Mesenchymal stem cell (in vitro differentiated cells and primary cell): ENCODE data around the gene RDH11. TPM values are rescaled to one million over a fixed set of nuclear protein-coding genes. Genes with fewer than 3 reads are reported as not detected.

Experiments used
- DNase-seq: peaks from one replicate; pipeline ENCODE4 v3.0.0-alpha.2; 2013
- H2AFZ ChIP-seq: one replicate; pipeline ENCODE4 v1.6.1; 2013; ENCODE audit warnings: low read depth, mild to moderate bottlenecking, control low read depth, inconsistent platforms, low read length, moderate library complexity
- H2AK5ac ChIP-seq: 2 replicates; pipeline ENCODE4 v1.6.1; 2013; ENCODE audit warnings: low read length, moderate library complexity, mild to moderate bottlenecking, inconsistent platforms; ENCODE audit not compliant: severe bottlenecking
- H2BK120ac ChIP-seq: one replicate; pipeline ENCODE4 v1.6.1; 2013; ENCODE audit warnings: low read depth, mild to moderate bottlenecking, inconsistent platforms, low read length, moderate library complexity
- H2BK12ac ChIP-seq, 2 experiments: one replicate each; pipeline ENCODE4 v1.6.1; 2013; ENCODE audit warnings: inconsistent platforms in 2 of 2, low read length in 2 of 2, mild to moderate bottlenecking in 2 of 2, moderate library complexity in 2 of 2, control low read depth in 1 of 2
- H2BK15ac ChIP-seq: one replicate; pipeline ENCODE4 v1.6.1; 2013; ENCODE audit warnings: mild to moderate bottlenecking, low read depth, inconsistent platforms; ENCODE audit not compliant: poor library complexity, severe bottlenecking
- H2BK5ac ChIP-seq: 2 replicates; pipeline ENCODE4 v1.6.1; 2013; ENCODE audit warnings: low read depth, mild to moderate bottlenecking, low read length, control low read depth, inconsistent platforms; ENCODE audit not compliant: poor library complexity, severe bottlenecking
- H3K14ac ChIP-seq, 2 experiments: one replicate each; pipeline ENCODE4 v1.6.1; 2013; ENCODE audit warnings: inconsistent platforms in 2 of 2, low read length in 2 of 2, control low read depth in 1 of 2, mild to moderate bottlenecking in 1 of 2, moderate library complexity in 1 of 2
- H3K18ac ChIP-seq, 2 experiments: one replicate each; pipeline ENCODE4 v1.6.1; 2013; ENCODE audit warnings: inconsistent platforms in 2 of 2, low read length in 2 of 2, control low read depth in 1 of 2, low read depth in 1 of 2, mild to moderate bottlenecking in 1 of 2
- H3K23ac ChIP-seq, 2 experiments: one replicate each; pipeline ENCODE4 v1.6.1; 2013; ENCODE audit warnings: inconsistent platforms in 2 of 2, low read length in 2 of 2, mild to moderate bottlenecking in 2 of 2, moderate library complexity in 2 of 2, control low read depth in 1 of 2
- H3K27ac ChIP-seq: 2 replicates; pipeline ENCODE4 v1.5.1; 2013; ENCODE audit warnings: mild to moderate bottlenecking, moderate library complexity, low read length, control low read depth, inconsistent platforms; ENCODE audit not compliant: poor library complexity, severe bottlenecking
- H3K27me3 ChIP-seq, 2 experiments: 2 replicates each; pipeline versions ENCODE4 v1.6.1 to v1.7.0; 2013; ENCODE audit warnings: low read length in 2 of 2, mild to moderate bottlenecking in 2 of 2, moderate library complexity in 2 of 2, control low read depth in 1 of 2, inconsistent platforms in 1 of 2; ENCODE audit not compliant: control insufficient read depth in 1 of 2, insufficient read depth in 1 of 2
- H3K36me3 ChIP-seq, 2 experiments: 2 replicates each; pipeline versions ENCODE4 v1.6.1 to v1.7.0; 2013; ENCODE audit warnings: low read length in 2 of 2, control low read depth in 1 of 2, inconsistent platforms in 1 of 2, low read depth in 1 of 2, mild to moderate bottlenecking in 1 of 2; ENCODE audit not compliant: insufficient read depth in 2 of 2, control insufficient read depth in 1 of 2
- H3K4ac ChIP-seq, 2 experiments: one replicate each; pipeline ENCODE4 v1.6.1; 2013; ENCODE audit warnings: inconsistent platforms in 2 of 2, low read length in 2 of 2, mild to moderate bottlenecking in 2 of 2, moderate library complexity in 2 of 2, control low read depth in 1 of 2, low read depth in 1 of 2
- H3K4me1 ChIP-seq: 2 replicates; pipeline ENCODE4 v1.6.1; 2013; ENCODE audit warnings: low read depth, low read length, control low read depth; ENCODE audit not compliant: control insufficient read depth, insufficient read depth
- H3K4me2 ChIP-seq: 2 replicates; pipeline ENCODE4 v1.6.1; 2013; ENCODE audit warnings: low read length, mild to moderate bottlenecking, inconsistent platforms; ENCODE audit not compliant: poor library complexity, severe bottlenecking
- H3K4me3 ChIP-seq, 2 experiments: 2 replicates each; pipeline versions ENCODE4 v1.5.1 to v1.7.0; 2013; ENCODE audit warnings: low read length in 2 of 2, mild to moderate bottlenecking in 2 of 2, control low read depth in 1 of 2, low read depth in 1 of 2; ENCODE audit not compliant: insufficient read depth in 1 of 2
- H3K79me1 ChIP-seq: replicated peaks from 2 replicates; pipeline ENCODE4 v1.6.1; 2013; ENCODE audit warnings: mild to moderate bottlenecking, control low read depth, low read length, inconsistent platforms; ENCODE audit not compliant: poor library complexity, severe bottlenecking
- H3K9ac ChIP-seq: 2 replicates; pipeline ENCODE4 v1.7.0; 2013; ENCODE audit warnings: mild to moderate bottlenecking, low read length, moderate library complexity
- H3K9me3 ChIP-seq: 2 replicates; pipeline ENCODE4 v1.7.0; 2013; ENCODE audit warnings: mild to moderate bottlenecking, low read length; ENCODE audit not compliant: control insufficient read depth
- H4K8ac ChIP-seq: one replicate; pipeline ENCODE4 v1.6.1; 2013; ENCODE audit warnings: inconsistent platforms, mild to moderate bottlenecking, low read length, moderate library complexity
- H4K91ac ChIP-seq: one replicate; pipeline ENCODE4 v1.6.1; 2013; ENCODE audit warnings: mild to moderate bottlenecking, low read length, inconsistent platforms
- WGBS: methylation state at CpG from one replicate; pipeline ENCODE4 v1.1.7; 2013; ENCODE audit warnings: mixed read lengths; 5-methylcytosine and 5-hydroxymethylcytosine counted together
- polyA plus RNA-seq, 2 experiments: library from polyadenylated mRNA; stranded (reverse); fragments of 200-250 nt; gene quantifications; one replicate each; pipeline ENCODE4 v1.2.3, GENCODE V29; 2013

RDH11 gene
- 114 TPM for polyA plus RNA-seq (2013, experiment 1 of 2)
- 119 TPM for polyA plus RNA-seq (2013, experiment 2 of 2)

GRCh38 chr14:67695394-67695949, at the start of gene RDH11:
TSS of gene RDH11 (minus strand) at chr14:67695764. CDS start at chr14:67695703, 61 bp downstream.
- H3K79me1 ChIP-seq: peaks cover 13% of the 10 kb centered on the region
- H3K4me3 ChIP-seq: peak within 1 kb of the TSS; percentile 82 to 99
- 1% methylated on average over 25 of the region's 25 CpGs for WGBS
- peak within 1 kb of the TSS; percentile 13 to 92 for H3K4ac ChIP-seq
- no peaks in the 10 kb centered on the region for H3K27me3 ChIP-seq
- H2BK15ac ChIP-seq: peak within 1 kb of the TSS; percentile 61
- H4K8ac ChIP-seq: peak within 1 kb of the TSS; percentile 16
- peak within 1 kb of the TSS; percentile 25 to 73 for H3K18ac ChIP-seq
- H3K14ac ChIP-seq: peak within 1 kb of the TSS in 1 of 2 experiments; percentile 79
- peak within 1 kb of the TSS; percentile 9 for H4K91ac ChIP-seq
- H3K4me1 ChIP-seq: no peaks in the 10 kb centered on the region
- peak; percentile 95 for DNase-seq
- H3K4me2 ChIP-seq: peak within 1 kb of the TSS; percentile 55
- H3K36me3 ChIP-seq: peaks cover 6 to 22% of the 10 kb centered on the region in 2 experiments
- no peak within 1 kb of the TSS for H2BK5ac ChIP-seq
- H2BK120ac ChIP-seq: peak within 1 kb of the TSS; percentile 11
- no peak within 1 kb of the TSS for H2AK5ac ChIP-seq
- H3K27ac ChIP-seq: peak within 1 kb of the TSS; percentile 80
- H3K23ac ChIP-seq: no peak within 1 kb of the TSS
- no peaks in the 10 kb centered on the region for H3K9me3 ChIP-seq
- H2BK12ac ChIP-seq: peak within 1 kb of the TSS in 1 of 2 experiments; percentile 42
- peak within 1 kb of the TSS; percentile 97 for H3K9ac ChIP-seq
- peak within 1 kb of the TSS; percentile 60 for H2AFZ ChIP-seq

GRCh38 chr14:67744046-67744445, 48.5 kb upstream of the RDH11 start:
- H3K18ac ChIP-seq: no peak overlapping the region
- no peak overlapping the region for H4K8ac ChIP-seq
- no peak overlapping the region for H2BK15ac ChIP-seq
- no peak for DNase-seq
- no peak overlapping the region for H3K4me2 ChIP-seq
- H3K4ac ChIP-seq: no peak overlapping the region
- no peak overlapping the region for H3K23ac ChIP-seq
- no peaks in the 10 kb centered on the region for H3K9me3 ChIP-seq
- no peak overlapping the region for H3K9ac ChIP-seq
- H2BK12ac ChIP-seq: no peak overlapping the region
- no peak overlapping the region for H3K27ac ChIP-seq
- H3K36me3 ChIP-seq: peaks cover 12 to 30% of the 10 kb centered on the region in 2 experiments
- no peak overlapping the region for H3K4me3 ChIP-seq
- no peak overlapping the region for H3K14ac ChIP-seq
- WGBS: 85% methylated on average over 1 of the region's 2 CpGs
- H3K79me1 ChIP-seq: no peaks in the 10 kb centered on the region
- H2BK5ac ChIP-seq: no peak overlapping the region
- no peak overlapping the region for H2AFZ ChIP-seq
- H3K27me3 ChIP-seq: peaks cover 0 to 10% of the 10 kb centered on the region in 2 experiments
- no peak overlapping the region for H2BK120ac ChIP-seq
- no peaks in the 10 kb centered on the region for H3K4me1 ChIP-seq
- no peak overlapping the region for H4K91ac ChIP-seq
- H2AK5ac ChIP-seq: no peak overlapping the region

- Histone ChIP-seq H2BK12ac (no peak overlapping the region), H2BK5ac (peak overlapping the region; percentile 91), H3K4me3 (no peak overlapping the region), H3K27ac (peak overlapping the region; percentile 78), H4K8ac (no peak overlapping the region), H3K4ac (no peak overlapping the region), H3K18ac (no peak overlapping the region), H4K91ac (no peak overlapping the region), H3K9me3 (no peaks in the 10 kb centered on the region), H3K79me1 (no peaks in the 10 kb centered on the region), H2AFZ (no peak overlapping the region), H2BK15ac (no peak overlapping the region), H3K36me3 (no peaks in the 10 kb centered on the region), H2AK5ac (no peak overlapping the region), H3K4me2 (peak overlapping the region; percentile 74), H3K27me3 (peaks cover 0 to 27% of the 10 kb centered on the region in 2 experiments), H3K23ac (no peak overlapping the region), H2BK120ac (no peak overlapping the region), H3K4me1 (peaks cover 4% of the 10 kb centered on the region), H3K14ac (no peak overlapping the region), H3K9ac (peak overlapping the region; percentile 10)
- peak; percentile 91 for DNase-seq
- WGBS: 73% methylated on average over 11 of the region's 12 CpGs
Observed at GRCh38 chr14:67738740-67739504, 43.4 kb upstream of the RDH11 start.

GRCh38 chr14:67736771-67737170, 41.2 kb upstream of the RDH11 start:
- H3K9ac ChIP-seq: no peak overlapping the region
- H2BK12ac ChIP-seq: no peak overlapping the region
- H2BK120ac ChIP-seq: no peak overlapping the region
- H2AFZ ChIP-seq: no peak overlapping the region
- H4K91ac ChIP-seq: no peak overlapping the region
- 97% methylated on average over 3 of the region's 4 CpGs for WGBS
- no peak overlapping the region for H3K18ac ChIP-seq
- no peak overlapping the region for H3K4me3 ChIP-seq
- no peaks in the 10 kb centered on the region for H3K36me3 ChIP-seq
- no peak overlapping the region for H3K27ac ChIP-seq
- H3K23ac ChIP-seq: no peak overlapping the region
- no peak overlapping the region for H3K4me2 ChIP-seq
- no peaks in the 10 kb centered on the region for H3K9me3 ChIP-seq
- H2BK15ac ChIP-seq: no peak overlapping the region
- H3K27me3 ChIP-seq: peaks cover 0 to 22% of the 10 kb centered on the region in 2 experiments
- no peak overlapping the region for H3K4ac ChIP-seq
- H3K14ac ChIP-seq: no peak overlapping the region
- no peak overlapping the region for H2AK5ac ChIP-seq
- no peak for DNase-seq
- no peak overlapping the region for H2BK5ac ChIP-seq
- peaks cover 8% of the 10 kb centered on the region for H3K4me1 ChIP-seq
- H3K79me1 ChIP-seq: no peaks in the 10 kb centered on the region
- H4K8ac ChIP-seq: no peak overlapping the region
